ENCODE measurements around the gene ERMARD.

The ERMARD gene

DNA sequence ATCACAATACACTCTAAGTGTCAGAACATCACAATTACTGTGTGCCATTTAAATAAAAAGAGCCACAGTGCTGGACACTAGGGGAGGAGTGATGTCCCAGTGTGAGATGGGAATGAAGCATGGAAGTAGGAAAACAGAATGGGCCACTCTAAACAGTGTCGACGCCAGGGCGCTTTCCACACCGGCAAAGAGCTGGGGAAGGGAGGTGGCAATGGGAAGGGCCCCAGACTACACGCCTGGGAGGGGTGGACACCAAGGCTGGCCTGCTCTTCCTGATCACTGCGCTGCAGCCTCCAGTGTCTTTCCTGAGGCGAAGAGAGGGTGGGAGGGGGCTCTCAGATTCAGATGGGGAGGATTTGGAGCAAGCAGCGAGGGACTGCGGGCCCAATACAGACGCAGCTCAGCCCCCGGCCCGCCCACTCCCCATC lies 75.9 kb downstream of the ERMARD start:
- no peak for DNase-seq

DNA sequence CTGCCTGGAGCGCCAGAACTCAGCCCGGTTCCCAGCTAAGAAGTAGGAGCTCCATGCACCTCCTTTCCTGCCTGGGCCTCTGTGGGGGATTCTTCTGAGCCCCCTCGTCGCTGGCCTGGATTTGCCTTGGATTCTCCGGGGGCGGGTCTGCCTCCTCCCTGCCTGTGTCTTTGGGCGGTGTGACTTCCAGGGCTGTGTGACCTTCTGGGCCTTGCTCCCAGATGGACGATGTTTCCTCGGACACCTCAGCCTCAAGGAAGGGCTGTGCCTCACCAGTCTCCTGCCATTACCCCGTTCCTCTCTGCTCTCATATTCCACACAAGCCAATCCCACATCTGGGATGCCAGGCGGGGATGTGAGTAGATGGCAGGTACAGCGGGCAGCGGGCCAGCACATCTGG lies 76.8 kb downstream of the ERMARD start:
- DNase-seq, result no peak

GRCh38 chr6:169829786-169830185 lies 78.4 kb downstream of the ERMARD start:
- DNase-seq, result no peak

DNA sequence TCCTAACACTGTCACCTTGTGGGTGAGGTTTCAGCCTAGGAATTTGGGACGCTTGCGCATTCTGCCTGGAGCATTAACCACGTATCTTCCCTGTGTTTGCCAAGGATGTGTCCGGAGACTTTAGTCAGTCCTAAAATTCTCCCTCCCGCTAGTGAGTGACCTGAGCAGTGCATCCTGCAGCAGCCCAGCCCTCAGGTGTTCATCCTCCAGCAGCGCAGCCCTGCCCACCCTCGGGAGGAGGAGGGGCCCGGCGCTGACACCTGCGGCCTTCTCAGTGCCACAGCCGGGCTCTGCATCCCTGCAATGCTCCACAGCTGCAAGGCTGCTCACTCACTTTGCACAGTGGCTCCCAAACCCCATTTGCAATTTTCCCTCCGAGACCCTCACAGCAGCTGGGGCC lies 79.5 kb downstream of the ERMARD start:
- DNase-seq, result no peak

Measured in stimulated activated CD4-positive, alpha-beta T cell treated with anti-CD3 and anti-CD28 coated beads, Interleukin-4, amount 100 ng/mL, for 1 hour (primary cell).